GM13976 (cell line): ENCODE data around the gene FXYD2.

Source experiments
- DNase-seq: peaks from one replicate; pipeline ENCODE4 v3.0.0; 2012; ENCODE audit warnings: low spot score
- in situ Hi-C: fragments of 300-500 bp; cut with MboI; formaldehyde crosslinking; loops from one replicate; pipeline ENCODE4 v1.12.0; 2022; ENCODE audit warnings: low sequenced_read_pairs, mixed read lengths, inconsistent platforms; ENCODE audit not compliant: unreplicated experiment
- TF ChIP-seq, protein P1 (sequence below): IDR thresholded peaks from 2 replicates; pipeline ENCODE4 v1.5.1; 2012; ENCODE audit warnings: borderline replicate concordance, mild to moderate bottlenecking; ENCODE audit not compliant: insufficient read depth; ENCODE audit errors: extremely low read depth, missing control alignments, control extremely low read depth

FXYD2 gene

DNA sequence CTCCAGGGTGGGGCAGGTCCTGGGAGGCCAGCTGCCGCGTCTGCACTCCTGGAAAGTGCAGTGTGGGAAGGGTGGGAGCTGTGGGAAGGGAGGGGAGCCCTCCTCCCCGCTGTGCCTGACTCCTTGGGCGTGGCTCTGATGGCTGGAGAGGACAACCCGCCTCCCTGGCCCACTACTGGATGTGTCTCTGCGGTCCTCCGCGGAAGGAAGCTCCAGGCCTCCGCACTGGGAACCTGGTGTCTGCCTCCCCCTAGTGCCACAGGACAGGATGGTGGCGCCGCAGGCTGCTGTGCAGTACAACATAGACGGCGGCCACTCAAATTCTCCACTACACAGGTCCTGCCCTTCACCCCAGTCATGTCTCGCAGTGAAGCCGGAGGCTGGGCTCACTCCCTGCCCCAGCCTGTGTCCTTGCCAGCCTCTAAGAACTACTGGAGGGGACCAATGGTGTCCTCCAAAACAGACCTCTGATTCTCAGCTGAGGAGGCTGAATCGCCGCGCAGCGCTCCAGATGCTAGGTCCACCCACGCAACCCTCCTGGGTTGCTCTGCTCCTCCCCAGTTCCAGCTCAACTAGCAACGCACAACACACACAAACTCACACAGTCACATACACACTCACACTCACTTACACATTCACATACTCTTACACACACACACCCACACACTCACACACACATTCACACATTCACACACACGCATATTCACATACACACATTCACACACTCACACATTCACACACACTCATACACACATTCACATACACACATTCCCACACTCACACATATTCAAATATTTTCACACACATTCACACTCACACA, 15.1 kb downstream of the FXYD2 start:
- TF ChIP-seq, protein P1, sequence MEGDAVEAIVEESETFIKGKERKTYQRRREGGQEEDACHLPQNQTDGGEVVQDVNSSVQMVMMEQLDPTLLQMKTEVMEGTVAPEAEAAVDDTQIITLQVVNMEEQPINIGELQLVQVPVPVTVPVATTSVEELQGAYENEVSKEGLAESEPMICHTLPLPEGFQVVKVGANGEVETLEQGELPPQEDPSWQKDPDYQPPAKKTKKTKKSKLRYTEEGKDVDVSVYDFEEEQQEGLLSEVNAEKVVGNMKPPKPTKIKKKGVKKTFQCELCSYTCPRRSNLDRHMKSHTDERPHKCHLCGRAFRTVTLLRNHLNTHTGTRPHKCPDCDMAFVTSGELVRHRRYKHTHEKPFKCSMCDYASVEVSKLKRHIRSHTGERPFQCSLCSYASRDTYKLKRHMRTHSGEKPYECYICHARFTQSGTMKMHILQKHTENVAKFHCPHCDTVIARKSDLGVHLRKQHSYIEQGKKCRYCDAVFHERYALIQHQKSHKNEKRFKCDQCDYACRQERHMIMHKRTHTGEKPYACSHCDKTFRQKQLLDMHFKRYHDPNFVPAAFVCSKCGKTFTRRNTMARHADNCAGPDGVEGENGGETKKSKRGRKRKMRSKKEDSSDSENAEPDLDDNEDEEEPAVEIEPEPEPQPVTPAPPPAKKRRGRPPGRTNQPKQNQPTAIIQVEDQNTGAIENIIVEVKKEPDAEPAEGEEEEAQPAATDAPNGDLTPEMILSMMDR, result peak; percentile 29
- in situ Hi-C loops, result loop anchor here (10.0 kb wide), 1 partner anchor 385 kb away; no protein-coding TSS in a partner anchor
- peak; percentile 58 for DNase-seq

DNA sequence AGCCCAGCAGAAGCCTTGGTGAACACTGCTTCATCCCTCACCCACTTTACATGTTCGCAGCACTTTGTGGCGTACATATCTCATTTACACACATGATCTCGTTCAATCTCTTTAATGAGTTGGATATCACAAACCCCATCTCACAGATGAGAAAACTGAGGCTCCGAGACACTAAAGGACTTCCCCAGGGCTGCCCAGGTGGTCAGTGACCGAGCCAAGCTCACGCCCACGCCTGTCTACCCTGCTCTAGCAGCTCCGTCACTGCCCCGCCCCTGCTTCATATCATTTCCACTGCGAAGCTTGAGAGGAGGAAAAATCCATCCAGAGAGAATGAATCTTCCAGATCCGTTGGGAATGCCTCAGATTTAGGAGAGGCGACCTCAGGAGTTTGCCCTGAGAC, 15.8 kb downstream of the FXYD2 start:
- DNase-seq, result no peak
- TF ChIP-seq, protein P1, result no peak
- in situ Hi-C loops, result loop anchor here (10.0 kb wide), 1 partner anchor 384 kb away; no protein-coding TSS in a partner anchor

DNA sequence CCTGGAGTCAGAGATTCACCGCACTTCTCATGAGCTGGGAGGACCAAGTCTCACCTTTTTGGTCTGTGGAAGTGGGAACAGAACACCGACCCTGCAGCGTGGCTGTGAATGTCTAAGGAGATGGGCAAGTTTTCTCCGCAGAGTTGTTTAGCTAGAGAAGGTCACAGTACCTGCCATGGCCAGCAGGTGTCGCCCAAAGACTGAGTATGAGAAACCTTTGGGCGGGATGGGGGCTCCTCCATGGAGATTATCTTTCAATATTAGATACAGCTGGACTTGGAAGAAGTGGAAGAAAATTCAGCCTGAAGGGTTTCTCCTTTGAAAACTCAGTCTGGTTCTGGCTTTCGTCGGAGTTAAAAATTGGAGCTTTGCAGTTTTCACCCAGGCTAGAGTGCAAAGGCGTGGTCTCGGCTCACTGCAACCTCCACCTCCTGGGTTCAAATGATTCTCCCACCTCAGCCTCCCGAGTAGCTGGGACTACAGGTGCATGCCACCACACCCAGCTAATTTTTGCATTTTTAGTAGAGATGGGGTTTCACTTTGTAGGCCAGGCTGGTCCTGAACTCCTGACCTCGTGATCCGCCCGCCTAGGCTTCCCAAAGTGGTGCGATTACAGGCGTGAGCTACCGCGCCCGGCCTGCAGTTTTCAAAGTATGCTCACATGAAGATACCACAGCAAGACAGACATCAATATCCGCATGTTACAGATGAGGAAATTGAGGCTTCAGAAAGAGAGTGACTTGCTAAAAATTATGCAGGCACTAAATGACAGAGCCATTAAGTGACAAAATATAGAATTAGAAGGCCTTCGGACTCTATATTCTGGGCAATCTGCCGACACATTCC, 16.8 kb downstream of the FXYD2 start:
- peak; percentile 83 for DNase-seq
- in situ Hi-C loops, result loop anchor here (10.0 kb wide), 1 partner anchor 383 kb away; no protein-coding TSS in a partner anchor
- TF ChIP-seq, protein P1, result peak; percentile 87

DNA sequence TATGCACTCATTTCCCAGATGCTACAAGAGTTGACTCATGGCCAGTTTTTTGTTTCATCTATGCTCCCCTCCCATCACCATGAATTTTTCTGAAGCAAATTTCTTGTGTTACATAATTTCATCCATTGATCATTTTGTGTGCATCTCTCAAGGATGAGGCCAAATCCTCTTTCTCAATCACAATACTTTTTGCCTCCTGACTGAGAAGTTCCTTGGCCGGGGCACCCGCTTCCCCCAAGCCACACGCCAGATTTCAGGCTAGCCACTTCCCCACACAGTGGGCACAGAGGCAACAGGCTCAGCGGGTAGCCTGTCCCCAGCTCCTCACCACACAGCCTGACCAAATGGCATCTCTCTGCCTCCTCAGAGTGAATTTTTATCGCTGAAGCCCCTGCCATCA, 17.7 kb downstream of the FXYD2 start:
- no peak for DNase-seq
- in situ Hi-C loops, result loop anchor here (10.0 kb wide), 1 partner anchor 382 kb away; no protein-coding TSS in a partner anchor
- TF ChIP-seq, protein P1, result no peak

DNA sequence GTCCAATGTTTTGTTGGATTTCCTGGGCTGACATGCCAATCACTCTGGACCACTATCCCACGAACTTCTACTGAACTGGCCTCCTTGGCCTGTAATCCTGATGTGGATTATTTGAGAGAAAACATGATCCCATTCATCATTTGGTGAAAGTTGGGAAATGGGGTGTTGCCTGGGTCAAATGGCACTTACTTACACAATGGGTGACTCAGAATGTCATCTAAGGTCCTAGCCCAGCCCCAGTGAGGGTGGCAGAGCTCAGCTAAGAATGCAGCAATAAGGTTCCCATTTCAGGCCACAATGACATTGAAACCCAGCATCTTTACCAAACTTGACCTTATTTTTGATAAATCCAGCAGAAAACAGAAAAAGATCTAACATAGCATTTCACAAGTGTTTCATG, 19.5 kb downstream of the FXYD2 start:
- TF ChIP-seq, protein P1, result no peak
- no peak for DNase-seq
- in situ Hi-C loops, result loop anchor here (10.0 kb wide), 1 partner anchor 380 kb away; no protein-coding TSS in a partner anchor

DNA sequence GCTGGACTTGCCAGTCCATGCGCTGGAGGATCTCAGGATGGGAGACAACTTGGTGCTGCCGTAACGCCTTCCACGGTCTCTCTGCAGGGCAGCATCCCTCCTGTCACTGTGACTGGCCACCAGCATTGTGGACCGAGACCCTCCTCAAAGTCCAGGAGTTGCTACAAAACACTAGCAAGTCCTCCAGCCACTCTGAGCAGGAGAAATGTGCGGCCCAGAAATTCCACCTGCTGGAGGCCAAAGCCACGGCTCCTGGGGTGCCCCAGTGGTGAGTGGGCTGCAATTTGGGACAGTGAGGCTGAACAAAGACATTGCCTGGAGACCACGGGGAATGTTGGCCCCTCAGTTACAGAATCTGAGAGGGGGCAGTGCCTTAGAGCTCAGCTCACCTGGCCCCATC, 20.6 kb downstream of the FXYD2 start:
- no peak for DNase-seq
- in situ Hi-C loops, result loop anchor here (10.0 kb wide), 1 partner anchor 379 kb away; no protein-coding TSS in a partner anchor
- TF ChIP-seq, protein P1, result no peak
